ENCODE measurements around the gene PRR12. TPM values are rescaled to one million over a fixed set of nuclear protein-coding genes. Genes with fewer than 3 reads are reported as not detected.

PRR12 gene
- total and polyA plus RNA-seq, 2 donors (not counting 1 experiment from before 2014, with no cell fraction given): 8.4 to 70.7 TPM

- peaks cover 17 to 48% of the 10 kb centered on the region in 2 donors for H3K4me1 ChIP-seq (ENCODE audit: control insufficient read depth in 2 of 2, insufficient read depth in 2 of 2, low read length in 2 of 2)
- H3K79me2 ChIP-seq (ENCODE audit: control insufficient read depth, insufficient read depth, low read length): peaks cover 79% of the 10 kb centered on the region
- H3K9me3 ChIP-seq (ENCODE audit: control extremely low read depth in 1 of 3, control insufficient read depth in 2 of 3, insufficient read depth in 1 of 3, low read length in 2 of 3): no peaks in the 10 kb centered on the region
- POLR2A ChIA-PET: interaction anchor here (0.6 to 1.0 kb wide), 2 partner anchors 58 to 69 kb away, joined by 3 to 4 read pairs; no protein-coding TSS in a partner anchor
- H3K4me2 ChIP-seq (replicated peaks; ENCODE audit: low read depth, low read length, poor library complexity, severe bottlenecking): peak overlapping the region; percentile 46
- Mint-ChIP-seq H3K4me1 (peaks cover 39% of the 10 kb centered on the region), H3K4me3 (peak overlapping the region; percentile 51), H3K27ac (peak overlapping the region; percentile 86), H3K27me3 (no peaks in the 10 kb centered on the region), H3K9me3 (ENCODE audit: insufficient read depth) (no peaks in the 10 kb centered on the region)
- CTCF ChIA-PET: interaction anchor here (0.6 to 3.9 kb wide), 9 partner anchors 11 to 317 kb away, joined by 3 to 42 read pairs (median 5); no protein-coding TSS in a partner anchor
- H3K4me3 ChIP-seq (ENCODE audit: control extremely low read depth in 1 of 5, extremely low read depth in 1 of 5, insufficient read depth in 1 of 5, low read depth in 2 of 5, low read length in 4 of 5): no peak overlapping the region
- intact Hi-C loops (cut with micrococcal nuclease): no loop called here
- H3K9ac ChIP-seq (ENCODE audit: low read length): peak overlapping the region; percentile 4
- H4K20me1 ChIP-seq (ENCODE audit: control insufficient read depth, insufficient read depth, low read length, poor library complexity, severe bottlenecking): peaks cover 10% of the 10 kb centered on the region
- H3K36me3 ChIP-seq (replicated peaks in 1 of 2; ENCODE audit: control extremely low read depth in 1 of 2, control insufficient read depth in 1 of 2, extremely low read depth in 1 of 2, insufficient read depth in 2 of 2, low read length in 1 of 2): peaks cover 0 to 7% of the 10 kb centered on the region in 2 experiments
- no peaks in the 10 kb centered on the region for H3K27me3 ChIP-seq (replicated peaks in 1 of 4; ENCODE audit: control extremely low read depth in 1 of 4, control insufficient read depth in 3 of 4, insufficient read depth in 4 of 4, low read length in 3 of 4)
- H2AFZ ChIP-seq (ENCODE audit: insufficient read depth, low read depth, low read length, poor library complexity, severe bottlenecking): no peak overlapping the region
- TF ChIP-seq, protein P1, sequence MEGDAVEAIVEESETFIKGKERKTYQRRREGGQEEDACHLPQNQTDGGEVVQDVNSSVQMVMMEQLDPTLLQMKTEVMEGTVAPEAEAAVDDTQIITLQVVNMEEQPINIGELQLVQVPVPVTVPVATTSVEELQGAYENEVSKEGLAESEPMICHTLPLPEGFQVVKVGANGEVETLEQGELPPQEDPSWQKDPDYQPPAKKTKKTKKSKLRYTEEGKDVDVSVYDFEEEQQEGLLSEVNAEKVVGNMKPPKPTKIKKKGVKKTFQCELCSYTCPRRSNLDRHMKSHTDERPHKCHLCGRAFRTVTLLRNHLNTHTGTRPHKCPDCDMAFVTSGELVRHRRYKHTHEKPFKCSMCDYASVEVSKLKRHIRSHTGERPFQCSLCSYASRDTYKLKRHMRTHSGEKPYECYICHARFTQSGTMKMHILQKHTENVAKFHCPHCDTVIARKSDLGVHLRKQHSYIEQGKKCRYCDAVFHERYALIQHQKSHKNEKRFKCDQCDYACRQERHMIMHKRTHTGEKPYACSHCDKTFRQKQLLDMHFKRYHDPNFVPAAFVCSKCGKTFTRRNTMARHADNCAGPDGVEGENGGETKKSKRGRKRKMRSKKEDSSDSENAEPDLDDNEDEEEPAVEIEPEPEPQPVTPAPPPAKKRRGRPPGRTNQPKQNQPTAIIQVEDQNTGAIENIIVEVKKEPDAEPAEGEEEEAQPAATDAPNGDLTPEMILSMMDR (IDR thresholded peaks at IDR 0.05): no peak
- no peak for TF ChIP-seq EZH2 (IDR thresholded peaks at IDR 0.05; ENCODE audit: borderline replicate concordance, insufficient read depth, low read depth, low read length, poor library complexity, severe bottlenecking)
- no CpG with 5 or more reads among the region's 9 CpGs for WGBS (ENCODE audit: insufficient coverage)
- peak; percentile 48 for DNase-seq
- ATAC-seq (ENCODE audit: low read depth): peak; percentile 31
- H3K27ac ChIP-seq (ENCODE audit: low read length in 2 of 2): peak overlapping the region; percentile 60 to 68
Observed at GRCh38 chr19:49567861-49568441, 23.0 kb upstream of the PRR12 start.
